ENCODE measurements around the gene SMIM35.

SMIM35 gene

GRCh38 chr11:118109231-118109630, 22.5 kb upstream of the SMIM35 start:
- H3K27ac ChIP-seq (replicated peaks) = no peak overlapping the region
- TF ChIP-seq REST (IDR thresholded peaks at IDR 0.05; ENCODE audit: insufficient replicate concordance, low read depth) (no peak), SPI1 (IDR thresholded peaks at IDR 0.05; ENCODE audit: borderline replicate concordance, low read depth) (no peak), CTCF (IDR thresholded peaks at IDR 0.05; ENCODE audit: insufficient read depth, low read length) (no peak), POLR2AphosphoS5 (IDR thresholded peaks at IDR 0.05; ENCODE audit: low read depth) (no peak), GABPA (IDR thresholded peaks at IDR 0.05; ENCODE audit: low read depth) (no peak)
- H3K4me3 ChIP-seq (replicated peaks; ENCODE audit: insufficient read depth, low read length) = no peak overlapping the region
- H3K27me3 ChIP-seq (ENCODE audit: insufficient read depth, poor library complexity, severe bottlenecking) = no peaks in the 10 kb centered on the region
- no peak for DNase-seq (ENCODE audit: low read depth in 1 of 2, low spot score in 1 of 2)

- no peak overlapping the region for H3K4me3 ChIP-seq (replicated peaks; ENCODE audit: insufficient read depth, low read length)
Observed at GRCh38 chr11:118108513-118108912, 21.8 kb upstream of the SMIM35 start.

DNA sequence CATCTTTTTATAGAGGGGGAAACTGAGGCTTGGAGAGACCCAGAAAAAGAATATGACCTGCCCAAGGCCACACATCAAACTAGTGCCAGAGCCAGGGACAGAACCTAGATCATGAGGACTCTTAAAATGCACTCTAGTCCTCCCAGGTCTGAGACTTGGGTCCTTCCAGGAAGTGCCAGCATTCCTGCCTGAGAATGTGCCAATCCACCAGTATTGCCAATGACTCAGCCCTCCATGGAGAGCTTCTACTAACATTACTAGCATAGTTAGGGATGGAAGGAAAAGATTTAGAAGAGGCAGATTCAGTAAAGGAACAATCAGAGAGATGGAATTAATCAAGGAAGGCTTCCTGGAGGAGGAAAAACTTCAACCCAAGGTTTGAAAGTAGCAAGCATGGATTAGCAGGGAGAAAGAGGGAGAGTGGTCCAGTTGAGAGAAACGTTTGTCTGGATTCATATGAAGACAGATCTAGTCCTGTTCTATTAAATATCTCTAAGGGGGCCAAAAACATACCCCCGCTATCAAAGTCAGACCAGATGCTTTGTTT, 20.1 kb upstream of the SMIM35 start:
- TF ChIP-seq GABPA (IDR thresholded peaks at IDR 0.05; ENCODE audit: low read depth) (no peak), CTCF (IDR thresholded peaks at IDR 0.05; ENCODE audit: insufficient read depth, low read length) (no peak), SPI1 (IDR thresholded peaks at IDR 0.05; ENCODE audit: borderline replicate concordance, low read depth) (no peak), POLR2AphosphoS5 (IDR thresholded peaks at IDR 0.05; ENCODE audit: low read depth) (no peak), REST (IDR thresholded peaks at IDR 0.05; ENCODE audit: insufficient replicate concordance, low read depth) (no peak)

More at GRCh38 chr11:118108513-118108912, 21.8 kb upstream of the SMIM35 start:
- H3K27ac ChIP-seq (replicated peaks) = no peak overlapping the region
- no peak for DNase-seq (ENCODE audit: low read depth in 1 of 2, low spot score in 1 of 2)
- no peak for TF ChIP-seq SPI1 (IDR thresholded peaks at IDR 0.05; ENCODE audit: borderline replicate concordance, low read depth)
- H3K27me3 ChIP-seq (ENCODE audit: insufficient read depth, poor library complexity, severe bottlenecking) = no peaks in the 10 kb centered on the region

DNA sequence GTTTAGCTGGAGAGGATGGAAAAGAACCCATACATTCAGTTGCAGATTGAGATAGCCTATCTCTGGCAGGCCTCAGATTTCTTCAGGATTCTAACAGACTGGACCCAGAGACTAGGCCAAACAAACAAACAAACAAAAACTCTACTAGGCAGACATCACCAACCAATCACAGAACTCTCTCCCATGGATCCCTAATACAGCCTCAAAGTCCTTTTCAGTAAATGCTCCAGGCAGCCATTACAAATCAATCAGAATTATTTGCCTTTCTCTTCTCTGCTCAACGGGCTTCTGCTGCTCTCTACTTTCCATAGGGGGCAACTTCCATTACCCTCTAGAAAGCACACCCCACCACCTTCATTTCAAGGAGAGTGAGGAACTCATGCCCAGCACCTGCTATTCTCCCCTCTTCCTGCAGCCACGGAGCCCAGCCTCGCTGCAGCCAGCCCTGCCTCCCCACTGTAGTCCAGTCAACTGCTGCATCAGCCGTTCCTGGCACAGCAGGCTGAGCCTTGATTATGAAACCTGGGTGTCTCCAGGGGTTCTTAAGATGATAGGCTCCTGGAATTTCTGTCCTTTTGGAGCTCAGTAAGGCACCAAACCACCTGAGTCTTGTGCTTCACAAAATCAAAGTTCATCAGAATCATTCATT, 19.0 kb upstream of the SMIM35 start:
- TF ChIP-seq CTCF (IDR thresholded peaks at IDR 0.05; ENCODE audit: insufficient read depth, low read length) (no peak), SPI1 (IDR thresholded peaks at IDR 0.05; ENCODE audit: borderline replicate concordance, low read depth) (no peak)

More for the DNA sequence above, 20.1 kb upstream of the SMIM35 start:
- DNase-seq (ENCODE audit: low read depth in 1 of 2, low spot score in 1 of 2) = no peak
- Histone ChIP-seq H3K27ac (replicated peaks) (no peak overlapping the region), H3K27me3 (ENCODE audit: insufficient read depth, poor library complexity, severe bottlenecking) (no peaks in the 10 kb centered on the region), H3K4me3 (replicated peaks; ENCODE audit: insufficient read depth, low read length) (no peak overlapping the region)

More for the DNA sequence above, 19.0 kb upstream of the SMIM35 start:
- Histone ChIP-seq H3K4me3 (replicated peaks; ENCODE audit: insufficient read depth, low read length) (no peak overlapping the region), H3K27ac (replicated peaks) (no peak overlapping the region), H3K27me3 (ENCODE audit: insufficient read depth, poor library complexity, severe bottlenecking) (no peaks in the 10 kb centered on the region)
- DNase-seq (ENCODE audit: low read depth in 1 of 2, low spot score in 1 of 2) = no peak

Data from HL-60 (cell line).